ENCODE measurements around the gene RAMAC. TPM values are rescaled to one million over a fixed set of nuclear protein-coding genes. Genes with fewer than 3 reads are reported as not detected.

RAMAC gene
- total and polyA plus RNA-seq, 2 of the 8 experiments (the other 6 are each of a cell fraction or from before 2014, with no cell fraction given): 20.7 to 32.9 TPM

DNA sequence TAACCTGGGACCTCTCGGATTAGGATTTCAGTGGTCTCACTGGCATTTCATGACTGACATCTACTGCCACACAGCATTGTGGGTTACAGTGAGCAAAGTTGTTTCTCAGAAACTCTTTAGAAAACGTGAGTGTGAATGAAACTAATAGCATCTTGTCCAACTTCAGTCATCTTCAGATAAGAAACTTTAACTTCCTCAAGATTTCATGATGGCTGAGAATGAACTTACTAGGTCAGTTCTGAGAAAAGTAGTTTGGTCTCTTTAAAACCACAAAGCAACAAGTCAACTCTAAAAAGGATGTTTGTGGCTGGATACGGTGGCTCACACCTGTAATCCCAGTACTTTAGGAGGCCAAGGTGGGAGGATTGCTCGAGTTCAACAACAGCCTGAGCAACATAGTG, 19.3 kb upstream of the RAMAC start:
- no peak overlapping the region for H2AK5ac ChIP-seq (ENCODE audit: low read depth, low read length)
- H3K23me2 ChIP-seq (ENCODE audit: low read depth, low read length): no peaks in the 10 kb centered on the region
- H2AFZ ChIP-seq (ENCODE audit: low read length): no peak overlapping the region
- 85% methylated on average over 4 of the region's 4 CpGs; no CpG with 5 or more reads in 1 of the 2 experiments for WGBS, 2 experiments (ENCODE audit: extremely low coverage in 1 of 2, insufficient coverage in 1 of 2, insufficient read length in 1 of 2, insufficient replicate concordance in 2 of 2, low coverage in 1 of 2, low lambda C conversion rate in 2 of 2, missing lambda C conversion rate in 1 of 2)
- no peak overlapping the region for H2BK120ac ChIP-seq (replicated peaks; ENCODE audit: low read depth, low read length)
- no peak overlapping the region for H4K91ac ChIP-seq (replicated peaks; ENCODE audit: insufficient read length, low read length)
- no peak overlapping the region for H4K5ac ChIP-seq (ENCODE audit: insufficient read length, low read depth, low read length)
- no peak overlapping the region for H3K4ac ChIP-seq (replicated peaks; ENCODE audit: insufficient read length, low read depth, low read length)
- POLR2A ChIA-PET (ENCODE audit: partially characterized antibody): interaction anchor here (3.0 kb wide), 1 partner anchor 19 kb away, joined by 11 read pairs; the partner anchor contains the start of gene RAMAC
- H3K27ac ChIP-seq (ENCODE audit: low read depth, low read length): no peak overlapping the region
- no peak overlapping the region for H3K18ac ChIP-seq (ENCODE audit: extremely low read depth, low read length)
- H2BK20ac ChIP-seq (ENCODE audit: low read length): no peak overlapping the region
- CTCF ChIA-PET (ENCODE audit: partially characterized antibody): no interaction called here
- no peaks in the 10 kb centered on the region for H3K27me3 ChIP-seq (replicated peaks in 1 of 4; ENCODE audit: control insufficient read depth in 3 of 4, extremely low read depth in 1 of 4, insufficient read depth in 3 of 4, low read length in 3 of 4)
- no peak overlapping the region for H3K4me3 ChIP-seq (ENCODE audit: extremely low read depth in 1 of 4, insufficient read depth in 2 of 4, low read depth in 3 of 4, low read length in 4 of 4)
- H3K9ac ChIP-seq (replicated peaks in 1 of 4; ENCODE audit: extremely low read depth in 1 of 4, low read depth in 3 of 4, low read length in 3 of 4): no peak overlapping the region; a peak in 1 of 7 replicates
- no peak overlapping the region for H3K23ac ChIP-seq (ENCODE audit: insufficient read length)
- peaks cover 0 to 3% of the 10 kb centered on the region in 2 experiments for H4K20me1 ChIP-seq (replicated peaks in 1 of 2; ENCODE audit: control insufficient read depth in 1 of 2, insufficient read depth in 2 of 2, low read length in 2 of 2)
- no peak overlapping the region for H3K14ac ChIP-seq (ENCODE audit: insufficient read length)
- H2BK5ac ChIP-seq (ENCODE audit: low read depth, low read length): no peak overlapping the region
- H3K79me1 ChIP-seq (ENCODE audit: low read depth, low read length): no peaks in the 10 kb centered on the region
- no peak overlapping the region for H3K56ac ChIP-seq (replicated peaks; ENCODE audit: insufficient read length, low read depth, low read length)
- DNase-seq (ENCODE audit: low read depth in 1 of 2, low spot score in 2 of 2) (no peak), FAIRE-seq (no peak)
- no peak overlapping the region for H2BK15ac ChIP-seq (ENCODE audit: low read length)
- no peaks in the 10 kb centered on the region for H3K79me2 ChIP-seq (ENCODE audit: control insufficient read depth in 1 of 2, insufficient read depth in 2 of 2, low read length in 2 of 2)
- no peaks in the 10 kb centered on the region for H3K36me3 ChIP-seq (ENCODE audit: control insufficient read depth in 2 of 4, insufficient read depth in 4 of 4, low read length in 3 of 4)
- no peak overlapping the region for H2BK12ac ChIP-seq (ENCODE audit: low read depth, low read length)
- H3K4me1 ChIP-seq (replicated peaks in 1 of 4; ENCODE audit: control insufficient read depth in 3 of 4, insufficient read depth in 4 of 4, low read length in 3 of 4): peaks cover 0 to 11% (median 4%) of the 10 kb centered on the region in 4 experiments; a peak in 4 of 7 replicates
- no peak overlapping the region for H4K8ac ChIP-seq (ENCODE audit: extremely low read depth, insufficient read depth, low read length)
- H3K9me3 ChIP-seq (ENCODE audit: insufficient read depth in 2 of 2, low read depth in 1 of 2, low read length in 1 of 2): no peaks in the 10 kb centered on the region
- no peak overlapping the region for H3K4me2 ChIP-seq (ENCODE audit: insufficient read depth in 1 of 2, low read depth in 2 of 2, low read length in 2 of 2)
- TF ChIP-seq FOSL1 (IDR thresholded peaks at IDR 0.05; ENCODE audit: insufficient read depth, low read depth, low read length) (no peak), TAF7 (optimal IDR thresholded peaks at IDR 0.05; ENCODE audit: borderline replicate concordance, low read depth, low read length) (no peak), JUND (IDR thresholded peaks at IDR 0.05; ENCODE audit: low read length) (no peak), CHD1 (IDR thresholded peaks at IDR 0.05; ENCODE audit: low read depth, low read length) (no peak), RBBP5 (IDR thresholded peaks at IDR 0.05; ENCODE audit: borderline replicate concordance, low read depth, low read length) (no peak), GABPA (IDR thresholded peaks at IDR 0.05; ENCODE audit: borderline replicate concordance, insufficient read depth, low read length) (no peak), MAFK (IDR thresholded peaks at IDR 0.05; ENCODE audit: low read depth, low read length) (no peak), SAP30 (IDR thresholded peaks at IDR 0.05; ENCODE audit: insufficient read depth, insufficient replicate concordance, low read length) (no peak), EGR1 (IDR thresholded peaks at IDR 0.05; ENCODE audit: borderline replicate concordance, low read depth, low read length) (no peak), SIRT6 (IDR thresholded peaks at IDR 0.05; ENCODE audit: low read length) (no peak), POLR2A (IDR thresholded peaks at IDR 0.05; ENCODE audit: control extremely low read depth in 1 of 2, low read depth in 2 of 2, low read length in 2 of 2) (no peak), EP300 (IDR thresholded peaks at IDR 0.05; ENCODE audit: borderline replicate concordance in 1 of 2, low read depth in 2 of 2, low read length in 2 of 2) (no peak)
- TF ChIP-seq, protein P1, sequence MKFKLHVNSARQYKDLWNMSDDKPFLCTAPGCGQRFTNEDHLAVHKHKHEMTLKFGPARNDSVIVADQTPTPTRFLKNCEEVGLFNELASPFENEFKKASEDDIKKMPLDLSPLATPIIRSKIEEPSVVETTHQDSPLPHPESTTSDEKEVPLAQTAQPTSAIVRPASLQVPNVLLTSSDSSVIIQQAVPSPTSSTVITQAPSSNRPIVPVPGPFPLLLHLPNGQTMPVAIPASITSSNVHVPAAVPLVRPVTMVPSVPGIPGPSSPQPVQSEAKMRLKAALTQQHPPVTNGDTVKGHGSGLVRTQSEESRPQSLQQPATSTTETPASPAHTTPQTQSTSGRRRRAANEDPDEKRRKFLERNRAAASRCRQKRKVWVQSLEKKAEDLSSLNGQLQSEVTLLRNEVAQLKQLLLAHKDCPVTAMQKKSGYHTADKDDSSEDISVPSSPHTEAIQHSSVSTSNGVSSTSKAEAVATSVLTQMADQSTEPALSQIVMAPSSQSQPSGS (IDR thresholded peaks at IDR 0.05; ENCODE audit: low read length): no peak
